Measurements from ENCODE around the gene CEMIP2. TPM values are rescaled to one million over a fixed set of nuclear protein-coding genes. Genes with fewer than 3 reads are reported as not detected.
"Not testable (repeated sequence)": the region's sequence is repeated elsewhere in the genome, so short reads cannot be mapped to it uniquely, and the experiment has no call there.

The CEMIP2 gene
- total and polyA plus RNA-seq, 7 donors: 17.9 to 90.4 (median 28.8) TPM

GRCh38 chr9:71663931-71664459 lies 104.3 kb downstream of the CEMIP2 start:
- no peak for TF ChIP-seq CTCF (IDR thresholded peaks at IDR 0.05)
- no peak for TF ChIP-seq EP300 (IDR thresholded peaks at IDR 0.05)
- no peak for TF ChIP-seq POLR2A (IDR thresholded peaks at IDR 0.05)
- no peak for TF ChIP-seq POLR2AphosphoS5 (IDR thresholded peaks at IDR 0.05)
- Histone ChIP-seq H3K36me3 (no peaks in the 10 kb centered on the region), H3K27me3 (no peaks in the 10 kb centered on the region), H3K4me1 (no peaks in the 10 kb centered on the region), H3K9me3 (no peaks in the 10 kb centered on the region), H3K27ac (no peak overlapping the region), H3K4me3 (no peak overlapping the region)
- DNase-seq: no peak
- 84 to 91% methylated on average over 4 of the region's 4 CpGs for WGBS, 2 donors
- intact Hi-C loops (cut with DNase I): no loop called here

GRCh38 chr9:71663216-71663615 lies 105.1 kb downstream of the CEMIP2 start:
- WGBS, 2 donors: 41 to 44% methylated on average over 2 of the region's 2 CpGs
- intact Hi-C loops (cut with DNase I): no loop called here
- DNase-seq: no peak
- no peak overlapping the region for H3K4me3 ChIP-seq
- TF ChIP-seq CTCF (IDR thresholded peaks at IDR 0.05): no peak
- TF ChIP-seq EP300 (IDR thresholded peaks at IDR 0.05): no peak
- TF ChIP-seq POLR2A (IDR thresholded peaks at IDR 0.05): no peak
- no peak for TF ChIP-seq POLR2AphosphoS5 (IDR thresholded peaks at IDR 0.05)
- H3K27ac ChIP-seq: no peak overlapping the region
- no peaks in the 10 kb centered on the region for H3K27me3 ChIP-seq
- no peaks in the 10 kb centered on the region for H3K9me3 ChIP-seq
- no peaks in the 10 kb centered on the region for H3K4me1 ChIP-seq
- no peaks in the 10 kb centered on the region for H3K36me3 ChIP-seq

GRCh38 chr9:71662082-71662481 lies 106.2 kb downstream of the CEMIP2 start:
- no peak overlapping the region for H3K4me3 ChIP-seq
- DNase-seq: no peak
- H3K9me3 ChIP-seq: no peaks in the 10 kb centered on the region
- intact Hi-C loops (cut with DNase I): no loop called here
- TF ChIP-seq POLR2AphosphoS5 (IDR thresholded peaks at IDR 0.05): no peak
- no peak for TF ChIP-seq EP300 (IDR thresholded peaks at IDR 0.05)
- TF ChIP-seq POLR2A (IDR thresholded peaks at IDR 0.05): no peak
- no peak for TF ChIP-seq CTCF (IDR thresholded peaks at IDR 0.05)
- no peaks in the 10 kb centered on the region for H3K27me3 ChIP-seq
- WGBS, 2 donors: 10 to 61% methylated on average over 3 of the region's 3 CpGs
- H3K27ac ChIP-seq: no peak overlapping the region
- H3K36me3 ChIP-seq: no peaks in the 10 kb centered on the region
- H3K4me1 ChIP-seq: no peaks in the 10 kb centered on the region

GRCh38 chr9:71657276-71657675 lies 111.0 kb downstream of the CEMIP2 start:
- H3K4me1 ChIP-seq; H3K4me3 ChIP-seq; H3K27me3 ChIP-seq; H3K9me3 ChIP-seq; H3K27ac ChIP-seq; intact Hi-C loops (cut with DNase I); DNase-seq; H3K36me3 ChIP-seq: not testable (repeated sequence)
- 83 to 90% methylated on average over 4 of the region's 4 CpGs for WGBS, 2 donors

GRCh38 chr9:71656496-71656895 lies 111.8 kb downstream of the CEMIP2 start:
- no peaks in the 10 kb centered on the region for H3K4me1 ChIP-seq

More at GRCh38 chr9:71656496-71656895, 111.8 kb downstream of the CEMIP2 start:
- no peak for DNase-seq
- H3K4me3 ChIP-seq: no peak overlapping the region
- TF ChIP-seq CTCF (IDR thresholded peaks at IDR 0.05): no peak
- TF ChIP-seq POLR2AphosphoS5 (IDR thresholded peaks at IDR 0.05): no peak
- no peak for TF ChIP-seq EP300 (IDR thresholded peaks at IDR 0.05)
- no peak for TF ChIP-seq POLR2A (IDR thresholded peaks at IDR 0.05)
- H3K9me3 ChIP-seq: no peaks in the 10 kb centered on the region
- no peaks in the 10 kb centered on the region for H3K36me3 ChIP-seq
- intact Hi-C loops (cut with DNase I): no loop called here
- H3K27ac ChIP-seq: no peak overlapping the region
- 96 to 99% methylated on average over 1 of the region's 1 CpG for WGBS, 2 donors
- H3K27me3 ChIP-seq: no peaks in the 10 kb centered on the region

Data from sigmoid colon (tissue), 7 donors.